Activated B cell treated with CpG ODN at 0.5 μM for 24 hours (primary cell): ENCODE data around the gene GNG12. TPM values are rescaled to one million over a fixed set of nuclear protein-coding genes. Genes with fewer than 3 reads are reported as not detected.
A peak's percentile ranks its signal among the peaks of the same experiment; 100 is the strongest.

Experiments used
- ATAC-seq: fragments of 200-7000 bp; cut with Tn5 transposase; one replicate; pipeline ENCODE4 v1.10.0; 2021; ENCODE audit warnings: low read depth, mild to moderate bottlenecking, moderate library complexity
- CTCF ChIA-PET: fragments of 350-600 bp; sonication (Branson Sonifier 250); formaldehyde crosslinking; loops from one replicate; lab custom pipeline; 2021; ENCODE audit warnings: antibody characterized with exemption; lab: Charles Lee
- POLR2A ChIA-PET: fragments of 350-600 bp; sonication (Branson Sonifier 250); formaldehyde crosslinking; loops from one replicate; lab custom pipeline; 2021; ENCODE audit warnings: antibody characterized with exemption; lab: Charles Lee
- DNase-seq: peaks from one replicate; pipeline ENCODE4 v3.0.0; 2022
- H3K27ac Mint-ChIP-seq: one replicate; pipeline ENCODE4 v1.8.0; 2020; ENCODE audit warnings: mixed read lengths
- H3K27me3 Mint-ChIP-seq: one replicate; pipeline ENCODE4 v1.8.0; 2021; ENCODE audit warnings: mixed read lengths
- H3K36me3 Mint-ChIP-seq: one replicate; pipeline ENCODE4 v1.8.0; 2021; ENCODE audit warnings: low read depth, mixed read lengths
- H3K4me1 Mint-ChIP-seq: one replicate; pipeline ENCODE4 v1.8.0; 2021; ENCODE audit warnings: mixed read lengths
- H3K4me3 Mint-ChIP-seq: one replicate; pipeline ENCODE4 v1.8.0; 2020; ENCODE audit warnings: mild to moderate bottlenecking, mixed read lengths
- H3K9me3 Mint-ChIP-seq: one replicate; pipeline ENCODE4 v1.8.0; 2020; ENCODE audit warnings: mixed read lengths
- CTCF ChIP-seq: fragments of 200-600 bp; IDR thresholded peaks from one replicate; pipeline ENCODE4 v1.8.0; 2022; ENCODE audit warnings: antibody characterized with exemption, mild to moderate bottlenecking
- intact Hi-C: fragments of 100-400 bp; cut with micrococcal nuclease; formaldehyde crosslinking; loops from one replicate; pipeline ENCODE4 v1.15.1; 2024
- total RNA-seq: library from RNA; stranded (reverse); gene quantifications from 2 replicates; pipeline ENCODE4 v1.2.3, GENCODE V29; 2022

The GNG12 gene
- total RNA-seq, 1 donor from 2014 or later: not detected

- POLR2A ChIA-PET: interaction anchor here (0.7 kb wide), 1 partner anchor 428 kb away, joined by 4 read pairs; no protein-coding TSS in a partner anchor
- no peaks in the 10 kb centered on the region for H3K36me3 Mint-ChIP-seq
Measured at GRCh38 chr1:67766141-67766978, 66.9 kb downstream of the GNG12 start.

GRCh38 chr1:67764633-67765032 is 68.6 kb downstream of the GNG12 start:
- TF ChIP-seq CTCF: no peak
- intact Hi-C loops: loop anchor here (10.0 kb wide), 1 partner anchor 1000 kb away; no protein-coding TSS in a partner anchor
- POLR2A ChIA-PET: no interaction called here

More at GRCh38 chr1:67766141-67766978, 66.9 kb downstream of the GNG12 start:
- ATAC-seq (peak; percentile 28), DNase-seq (no peak)
- H3K27me3 Mint-ChIP-seq: peaks cover 33% of the 10 kb centered on the region
- peaks cover 8% of the 10 kb centered on the region for H3K4me1 Mint-ChIP-seq
- intact Hi-C loops: loop anchor here (10.0 kb wide), 1 partner anchor 1002 kb away; no protein-coding TSS in a partner anchor
- H3K4me3 Mint-ChIP-seq: peak overlapping the region; percentile 36
- CTCF ChIA-PET: interaction anchor here (0.7 to 2.7 kb wide), 12 partner anchors 10 to 1973 kb away, joined by 3 to 11 read pairs (median 3); no protein-coding TSS in a partner anchor
- H3K9me3 Mint-ChIP-seq: no peaks in the 10 kb centered on the region
- no peak for TF ChIP-seq CTCF
- no peak overlapping the region for H3K27ac Mint-ChIP-seq

GRCh38 chr1:67761730-67762129 is 71.5 kb downstream of the GNG12 start:
- POLR2A ChIA-PET: no interaction called here
- ATAC-seq: no peak
- peaks cover 8% of the 10 kb centered on the region for H3K4me1 Mint-ChIP-seq
- peaks cover 33% of the 10 kb centered on the region for H3K27me3 Mint-ChIP-seq
- no peak overlapping the region for H3K27ac Mint-ChIP-seq
- H3K9me3 Mint-ChIP-seq: no peaks in the 10 kb centered on the region
- no peaks in the 10 kb centered on the region for H3K36me3 Mint-ChIP-seq
- intact Hi-C loops: loop anchor here (2.0 to 10.0 kb wide), 3 partner anchors 415 to 997 kb away; no protein-coding TSS in a partner anchor
- CTCF ChIA-PET: interaction anchor here (1.7 to 8.9 kb wide), 6 partner anchors 10 to 227 kb away, joined by 4 to 169 read pairs (median 28); no protein-coding TSS in a partner anchor
- no peak for DNase-seq
- H3K4me3 Mint-ChIP-seq: no peak overlapping the region
- no peak for TF ChIP-seq CTCF

More at GRCh38 chr1:67764633-67765032, 68.6 kb downstream of the GNG12 start:
- H3K4me1 Mint-ChIP-seq: peaks cover 8% of the 10 kb centered on the region
- H3K36me3 Mint-ChIP-seq: no peaks in the 10 kb centered on the region
- no peak overlapping the region for H3K4me3 Mint-ChIP-seq
- CTCF ChIA-PET: interaction anchor here (1.2 to 2.7 kb wide), 3 partner anchors 9 to 232 kb away, joined by 6 to 11 read pairs (median 8); no protein-coding TSS in a partner anchor
- H3K27me3 Mint-ChIP-seq: peaks cover 43% of the 10 kb centered on the region
- no peaks in the 10 kb centered on the region for H3K9me3 Mint-ChIP-seq
- no peak overlapping the region for H3K27ac Mint-ChIP-seq
- DNase-seq: no peak
- ATAC-seq: no peak

- intact Hi-C loops: loop anchor here (2.0 to 10.0 kb wide), 3 partner anchors 414 to 996 kb away; no protein-coding TSS in a partner anchor
- CTCF ChIA-PET: interaction anchor here (0.8 to 8.9 kb wide), 20 partner anchors 8 to 551 kb away, joined by 3 to 169 read pairs (median 5); partner anchors contain the start of gene GADD45A
- Mint-ChIP-seq H3K4me1 (peaks cover 2% of the 10 kb centered on the region), H3K27me3 (peaks cover 28% of the 10 kb centered on the region), H3K36me3 (no peaks in the 10 kb centered on the region), H3K4me3 (no peak overlapping the region), H3K9me3 (no peaks in the 10 kb centered on the region), H3K27ac (no peak overlapping the region)
- no peak for TF ChIP-seq CTCF
- POLR2A ChIA-PET: no interaction called here
- DNase-seq: no peak
- no peak for ATAC-seq
Measured at GRCh38 chr1:67761091-67761490, 72.2 kb downstream of the GNG12 start.
